Regular cardiac myocyte (primary cell): Measurements from ENCODE around the gene PIEZO1. TPM values are rescaled to one million over a fixed set of nuclear protein-coding genes. Genes with fewer than 3 reads are reported as not detected.

ENCODE experiments used
- total RNA-seq: library from RNA; depleted of rRNA; stranded (reverse); fragments of >200 nt; gene quantifications from 2 replicates; pipeline ENCODE4 v1.2.3, GENCODE V29; 2014

The PIEZO1 gene
- total RNA-seq = 140 and 243 TPM in 2 replicates

DNA sequence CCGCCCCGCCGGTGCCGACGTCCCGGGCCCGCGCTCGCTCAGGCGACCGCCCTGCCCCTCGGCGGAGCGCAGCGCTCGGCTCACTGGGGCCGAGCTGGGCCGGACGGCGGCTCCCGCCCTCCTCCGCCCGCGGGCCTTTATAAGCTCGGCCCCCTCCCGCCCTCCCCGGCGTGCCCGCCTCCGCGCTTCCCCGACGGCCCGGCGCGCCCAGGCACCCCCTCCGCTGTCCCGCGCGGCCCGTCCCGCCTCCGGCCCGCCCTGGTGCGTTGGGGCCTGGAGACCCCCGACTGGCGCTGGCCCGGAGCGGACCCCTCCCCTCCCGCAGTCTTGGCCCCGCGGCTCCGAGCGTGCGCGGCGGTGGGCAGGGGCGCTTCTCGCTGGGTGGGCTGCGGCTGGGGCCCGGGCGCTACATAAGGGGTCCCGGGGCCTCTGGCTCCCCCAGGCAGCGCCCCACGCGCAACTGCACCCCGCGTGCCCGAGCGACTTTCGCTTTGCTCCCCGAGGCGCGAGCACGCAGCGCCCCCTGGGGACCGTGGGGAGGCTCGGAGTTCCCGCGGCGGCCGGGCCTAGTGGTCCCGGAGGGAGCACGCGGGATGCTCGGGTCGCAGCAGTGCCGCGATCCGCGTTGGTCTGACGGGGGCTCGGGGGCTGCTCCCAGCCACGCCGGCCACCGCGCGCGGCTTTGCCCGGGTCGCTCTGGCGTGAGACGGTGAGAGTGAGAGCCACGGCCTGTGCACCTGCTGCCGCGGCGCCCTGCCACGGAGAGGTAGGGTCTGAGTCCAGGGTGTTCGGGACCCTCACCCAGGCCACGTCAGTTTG is at the start of gene PIEZO1:
Gene PIEZO1 (minus strand): TSS at position 115 of the 819 bp plus-strand sequence. CDS start 256 bp downstream, outside the sequence.

DNA sequence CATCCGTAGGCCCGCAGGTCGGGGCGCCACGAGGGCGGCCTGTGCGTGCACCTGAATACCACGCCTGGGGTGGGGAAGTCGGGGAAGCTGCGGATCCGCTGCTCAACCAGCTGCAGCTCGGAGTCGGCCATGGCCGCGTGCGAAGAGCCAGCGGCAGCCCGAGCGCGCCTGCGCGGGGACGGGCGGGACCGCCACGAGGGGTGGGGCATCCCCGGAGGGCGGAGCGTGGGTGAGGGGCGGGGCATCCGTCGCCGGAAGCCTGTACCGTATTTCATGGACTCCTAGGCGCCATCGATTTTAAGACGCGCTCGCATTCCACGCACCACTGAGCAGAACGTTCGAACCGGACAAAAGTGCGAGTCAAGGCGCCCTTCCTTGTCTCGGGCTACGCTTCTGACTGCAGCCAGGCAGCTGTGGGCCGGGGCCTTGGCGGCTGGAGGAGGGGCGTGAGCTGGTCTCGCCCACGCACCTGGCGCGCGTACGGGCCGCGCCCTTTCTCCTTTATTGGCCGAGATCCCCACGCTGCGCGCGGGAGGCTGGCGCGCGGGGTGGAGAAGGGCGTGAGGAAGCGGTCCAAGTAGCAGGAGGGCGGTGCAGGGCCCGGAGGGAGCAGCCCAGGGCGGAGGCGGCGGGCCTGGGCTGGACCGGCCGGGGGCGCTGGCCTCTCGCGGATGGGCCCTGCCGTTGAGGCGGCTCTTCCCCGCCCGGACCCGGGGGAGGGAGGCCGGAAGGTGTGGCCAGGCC is 26.9 kb upstream of the PIEZO1 start, which contains the start of gene APRT:
Gene APRT (minus strand): TSS at position 160 of the 744 bp plus-strand sequence. CDS start 29 bp downstream, at position 131.

DNA sequence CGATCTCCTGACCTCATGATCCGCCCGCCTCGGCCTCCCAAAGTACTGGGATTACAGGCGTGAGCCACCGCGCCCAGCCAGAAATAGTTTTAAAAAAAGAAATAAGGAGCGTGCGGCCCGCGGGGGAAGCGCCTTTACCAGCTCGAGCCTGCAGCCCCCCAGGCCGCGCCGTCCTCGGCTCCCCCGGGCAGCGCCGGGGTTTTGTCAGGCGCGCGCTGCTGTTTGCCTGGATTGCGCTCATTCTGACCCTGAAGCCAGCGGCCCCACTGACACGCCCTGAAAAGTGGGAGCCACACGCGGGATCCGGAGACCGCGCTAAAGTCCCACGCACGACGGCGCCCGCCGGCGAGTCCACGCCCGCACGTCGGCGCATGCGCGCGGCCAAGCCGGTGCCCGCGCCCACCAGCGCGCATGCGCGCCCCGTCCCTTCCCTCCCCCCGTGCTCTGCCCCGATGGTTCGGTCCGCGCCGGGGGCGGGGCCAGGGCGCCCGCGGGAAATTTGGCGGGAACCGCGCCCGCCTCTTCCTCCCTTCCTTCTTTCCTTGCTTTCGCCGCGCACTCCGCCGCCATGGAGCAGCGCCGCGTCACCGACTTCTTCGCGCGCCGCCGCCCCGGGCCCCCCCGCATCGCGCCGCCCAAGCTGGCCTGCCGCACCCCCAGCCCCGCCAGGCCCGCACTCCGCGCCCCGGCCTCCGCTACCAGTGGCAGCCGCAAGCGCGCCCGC is 18.4 kb upstream of the PIEZO1 start, which contains the start of gene CDT1:
Gene CDT1 (plus strand): TSS at position 526 of the 724 bp plus-strand sequence. CDS start 43 bp downstream, at position 569.

DNA sequence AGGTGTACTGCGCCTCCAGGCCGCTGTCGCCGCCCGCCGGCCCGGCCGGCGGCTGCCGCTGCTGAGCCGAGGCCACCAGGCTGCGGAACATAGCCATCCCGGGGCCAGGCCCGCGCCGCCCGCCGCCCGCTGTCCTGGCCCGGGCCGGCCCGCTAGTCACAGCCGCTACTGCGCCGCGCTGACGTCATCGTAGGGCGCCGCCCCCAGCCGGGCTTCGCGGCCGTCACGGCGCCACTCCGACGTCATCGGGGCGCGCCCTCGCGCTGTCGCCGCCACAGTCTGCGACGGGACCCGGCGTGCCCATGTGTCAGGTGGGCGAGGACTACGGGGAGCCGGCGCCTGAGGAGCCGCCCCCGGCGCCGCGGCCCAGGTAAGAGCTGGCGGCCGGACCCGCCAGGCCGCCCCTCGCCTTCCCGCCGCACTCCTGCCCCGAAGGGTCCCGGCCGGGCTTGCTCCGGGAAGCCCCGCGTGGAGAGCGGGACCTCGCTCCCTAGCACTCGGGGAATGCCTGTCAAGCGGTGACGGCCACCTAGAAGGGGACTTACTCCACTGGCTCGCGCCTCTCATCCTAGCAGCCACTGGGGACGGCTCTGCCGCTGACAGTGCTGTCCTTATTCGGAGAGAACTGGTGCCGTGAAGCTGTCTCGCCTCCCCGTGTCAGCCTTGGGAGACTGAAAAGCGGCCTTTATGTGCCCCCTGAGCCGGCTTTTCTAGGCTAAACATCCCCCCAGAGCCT is 78.6 kb downstream of the PIEZO1 start, which contains the start of the genes CTU2 and RNF166:
Gene CTU2 (plus strand): TSS at position 275 of the 736 bp plus-strand sequence. CDS start 28 bp downstream, at position 303.
Gene RNF166 (minus strand): TSS at position 180 of the 736 bp plus-strand sequence. CDS start 83 bp downstream, at position 97.

DNA sequence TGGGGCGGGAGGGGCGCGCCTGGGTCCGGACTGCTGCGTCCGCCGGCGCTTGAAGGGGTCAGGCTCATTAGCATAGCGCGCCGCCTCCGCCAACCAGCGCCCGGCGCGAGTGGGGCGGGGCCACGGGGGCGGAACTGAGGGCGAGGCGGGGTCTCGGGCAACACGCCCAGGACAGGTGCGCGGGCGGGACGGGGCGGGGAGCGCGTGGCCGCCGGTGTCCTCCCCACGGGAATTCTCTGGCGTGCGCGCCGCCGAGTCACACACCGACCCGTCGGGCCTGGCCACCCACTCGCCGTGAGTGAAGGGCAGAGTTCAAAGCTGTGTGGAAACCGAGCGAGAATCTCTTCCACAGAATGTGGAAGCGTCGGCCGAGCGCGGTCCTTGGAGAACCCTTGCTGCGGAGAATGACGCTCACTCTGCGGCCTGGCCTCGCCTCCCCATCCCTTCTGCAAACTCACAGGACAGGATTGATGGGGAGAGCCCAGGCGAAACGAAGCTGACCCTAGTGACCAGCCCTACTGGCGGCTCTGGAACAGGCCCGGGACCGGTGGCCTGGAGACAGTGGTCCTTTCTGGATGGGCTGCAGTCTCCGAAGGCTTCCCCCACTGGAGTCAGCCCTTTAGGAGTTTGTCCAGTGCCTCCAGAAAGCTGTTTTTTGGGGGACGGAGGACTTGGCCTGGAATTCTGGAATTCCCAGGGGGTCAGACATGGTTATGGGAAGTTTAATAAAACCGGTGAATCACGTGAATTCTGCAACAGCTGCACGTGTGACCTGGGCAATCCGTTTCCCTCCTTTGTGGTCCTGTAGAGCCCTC is 98.4 kb downstream of the PIEZO1 start, which contains the start of gene SNAI3:
Gene SNAI3 (minus strand): TSS at position 69 of the 815 bp plus-strand sequence. CDS start 101 bp downstream, outside the sequence.

Other genes with a start within 250 kb of the PIEZO1 start
- gene ZC3H18, start 214.8 kb downstream of the PIEZO1 start, total RNA-seq = 9.6 and 22.6 TPM in 2 replicates
- gene IL17C, start 146.6 kb downstream of the PIEZO1 start, total RNA-seq = not detected in 2 replicates
- gene CYBA, start 134.2 kb downstream of the PIEZO1 start, total RNA-seq = 247 and 346 TPM in 2 replicates
- gene MVD, start 122.1 kb downstream of the PIEZO1 start, total RNA-seq = 41.0 and 45.1 TPM in 2 replicates
- gene SNAI3, start 98.7 kb downstream of the PIEZO1 start, total RNA-seq = not detected in 2 replicates
- gene RNF166, start 78.8 kb downstream of the PIEZO1 start, total RNA-seq = 11.9 and 15.8 TPM in 2 replicates
- 13.0 and 34.1 TPM in 2 replicates for gene CTU2, start 78.7 kb downstream of the PIEZO1 start, total RNA-seq
- gene CDT1, start 18.6 kb upstream of the PIEZO1 start, total RNA-seq = 3.9 and 19.4 TPM in 2 replicates
- gene APRT, start 26.7 kb upstream of the PIEZO1 start, total RNA-seq = 57.5 and 76.3 TPM in 2 replicates
- 16.5 and 21.1 TPM in 2 replicates for gene GALNS, start 71.7 kb upstream of the PIEZO1 start, total RNA-seq
- gene TRAPPC2L, start 71.9 kb upstream of the PIEZO1 start, total RNA-seq = 36.4 and 53.1 TPM in 2 replicates
- not detected in 2 replicates for gene PABPN1L, start 81.4 kb upstream of the PIEZO1 start, total RNA-seq
- not detected in 2 replicates for gene CBFA2T3, start 192.0 kb upstream of the PIEZO1 start, total RNA-seq